ENCODE results near the gene CERK.

DNA sequence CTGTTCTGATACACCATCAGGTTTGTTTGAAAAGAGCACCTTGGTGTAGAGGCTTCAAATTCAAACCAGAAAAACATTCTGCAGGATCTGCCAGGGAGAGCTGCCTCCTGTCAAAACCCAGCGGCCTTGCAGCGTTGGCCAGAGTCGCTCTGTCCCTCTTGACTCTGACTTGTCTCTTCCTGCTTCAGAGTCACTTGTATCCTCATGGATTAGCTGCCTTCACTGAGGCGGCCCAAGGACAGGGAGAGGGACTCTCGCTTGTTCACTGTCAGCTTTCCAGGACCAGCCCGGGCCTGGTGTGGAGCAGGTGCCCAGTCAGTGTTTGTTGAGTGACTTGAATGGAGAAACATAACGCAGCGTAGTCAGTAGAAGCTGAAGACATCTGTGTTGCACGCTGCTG lies 42.4 kb upstream of the CERK start:
- TF ChIP-seq, protein P1, sequence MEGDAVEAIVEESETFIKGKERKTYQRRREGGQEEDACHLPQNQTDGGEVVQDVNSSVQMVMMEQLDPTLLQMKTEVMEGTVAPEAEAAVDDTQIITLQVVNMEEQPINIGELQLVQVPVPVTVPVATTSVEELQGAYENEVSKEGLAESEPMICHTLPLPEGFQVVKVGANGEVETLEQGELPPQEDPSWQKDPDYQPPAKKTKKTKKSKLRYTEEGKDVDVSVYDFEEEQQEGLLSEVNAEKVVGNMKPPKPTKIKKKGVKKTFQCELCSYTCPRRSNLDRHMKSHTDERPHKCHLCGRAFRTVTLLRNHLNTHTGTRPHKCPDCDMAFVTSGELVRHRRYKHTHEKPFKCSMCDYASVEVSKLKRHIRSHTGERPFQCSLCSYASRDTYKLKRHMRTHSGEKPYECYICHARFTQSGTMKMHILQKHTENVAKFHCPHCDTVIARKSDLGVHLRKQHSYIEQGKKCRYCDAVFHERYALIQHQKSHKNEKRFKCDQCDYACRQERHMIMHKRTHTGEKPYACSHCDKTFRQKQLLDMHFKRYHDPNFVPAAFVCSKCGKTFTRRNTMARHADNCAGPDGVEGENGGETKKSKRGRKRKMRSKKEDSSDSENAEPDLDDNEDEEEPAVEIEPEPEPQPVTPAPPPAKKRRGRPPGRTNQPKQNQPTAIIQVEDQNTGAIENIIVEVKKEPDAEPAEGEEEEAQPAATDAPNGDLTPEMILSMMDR (IDR thresholded peaks at IDR 0.05): no peak
- TF ChIP-seq POLR2A (IDR thresholded peaks at IDR 0.05): no peak

Measured in heart left ventricle (tissue), 13 donors.